ENCODE measurements around the gene AQR.

Gene AQR

DNA sequence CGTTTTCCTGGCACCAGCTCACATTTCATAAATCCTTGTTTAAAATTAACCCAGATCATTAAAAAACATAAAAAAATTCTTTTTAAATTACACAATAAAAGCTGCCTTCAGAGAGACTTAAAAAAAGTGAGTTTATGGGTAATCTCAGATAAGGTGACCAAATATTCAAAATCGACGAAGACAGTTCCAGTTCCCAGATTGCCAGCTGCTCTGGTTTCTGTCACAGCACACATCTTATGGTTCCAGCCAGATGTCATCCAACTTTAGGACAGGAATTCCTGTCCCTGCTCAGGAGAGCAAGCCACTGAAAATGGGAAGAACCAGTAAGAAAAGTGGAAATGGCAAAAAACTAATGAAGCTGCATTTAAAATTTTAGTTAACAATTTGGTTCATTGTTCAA, 34.4 kb upstream of the AQR start:
- Histone ChIP-seq H3K4me3 (no peak overlapping the region), H3K4me1 (no peaks in the 10 kb centered on the region), H3K9me3 (no peaks in the 10 kb centered on the region), H3K27me3 (no peaks in the 10 kb centered on the region), H3K36me3 (no peaks in the 10 kb centered on the region), H3K27ac (no peak overlapping the region)
- TF ChIP-seq, protein P1, sequence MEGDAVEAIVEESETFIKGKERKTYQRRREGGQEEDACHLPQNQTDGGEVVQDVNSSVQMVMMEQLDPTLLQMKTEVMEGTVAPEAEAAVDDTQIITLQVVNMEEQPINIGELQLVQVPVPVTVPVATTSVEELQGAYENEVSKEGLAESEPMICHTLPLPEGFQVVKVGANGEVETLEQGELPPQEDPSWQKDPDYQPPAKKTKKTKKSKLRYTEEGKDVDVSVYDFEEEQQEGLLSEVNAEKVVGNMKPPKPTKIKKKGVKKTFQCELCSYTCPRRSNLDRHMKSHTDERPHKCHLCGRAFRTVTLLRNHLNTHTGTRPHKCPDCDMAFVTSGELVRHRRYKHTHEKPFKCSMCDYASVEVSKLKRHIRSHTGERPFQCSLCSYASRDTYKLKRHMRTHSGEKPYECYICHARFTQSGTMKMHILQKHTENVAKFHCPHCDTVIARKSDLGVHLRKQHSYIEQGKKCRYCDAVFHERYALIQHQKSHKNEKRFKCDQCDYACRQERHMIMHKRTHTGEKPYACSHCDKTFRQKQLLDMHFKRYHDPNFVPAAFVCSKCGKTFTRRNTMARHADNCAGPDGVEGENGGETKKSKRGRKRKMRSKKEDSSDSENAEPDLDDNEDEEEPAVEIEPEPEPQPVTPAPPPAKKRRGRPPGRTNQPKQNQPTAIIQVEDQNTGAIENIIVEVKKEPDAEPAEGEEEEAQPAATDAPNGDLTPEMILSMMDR (IDR thresholded peaks at IDR 0.05), result no peak
- intact Hi-C loops (cut with DNase I; ENCODE audit: low total_unique reads), result no loop called here
- no peak for DNase-seq

DNA sequence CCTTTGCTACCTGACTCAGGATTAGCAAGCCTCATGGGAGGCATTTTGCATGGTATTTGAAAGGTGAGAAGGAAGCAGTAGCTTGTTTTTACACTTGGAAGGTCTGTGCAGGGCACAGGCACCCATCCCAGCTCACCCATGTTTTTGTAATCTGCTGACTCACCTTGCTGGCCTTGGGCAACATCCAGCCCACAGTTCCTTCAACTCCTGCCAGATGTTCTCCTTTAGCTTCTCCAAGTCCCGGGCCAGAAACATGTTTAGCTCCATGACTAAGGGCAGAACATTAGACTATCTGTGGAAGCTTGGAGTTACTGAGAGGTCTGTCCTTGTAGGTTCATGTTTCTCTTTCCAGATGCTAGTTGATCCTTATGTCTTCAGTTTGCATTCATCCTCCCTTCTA, 31.0 kb upstream of the AQR start:
- Histone ChIP-seq H3K4me3 (no peak overlapping the region), H3K27me3 (no peaks in the 10 kb centered on the region), H3K27ac (no peak overlapping the region), H3K36me3 (no peaks in the 10 kb centered on the region), H3K4me1 (no peaks in the 10 kb centered on the region), H3K9me3 (no peaks in the 10 kb centered on the region)
- TF ChIP-seq, protein P1 (IDR thresholded peaks at IDR 0.05), result no peak
- DNase-seq, result no peak
- intact Hi-C loops (cut with DNase I; ENCODE audit: low total_unique reads), result no loop called here

DNA sequence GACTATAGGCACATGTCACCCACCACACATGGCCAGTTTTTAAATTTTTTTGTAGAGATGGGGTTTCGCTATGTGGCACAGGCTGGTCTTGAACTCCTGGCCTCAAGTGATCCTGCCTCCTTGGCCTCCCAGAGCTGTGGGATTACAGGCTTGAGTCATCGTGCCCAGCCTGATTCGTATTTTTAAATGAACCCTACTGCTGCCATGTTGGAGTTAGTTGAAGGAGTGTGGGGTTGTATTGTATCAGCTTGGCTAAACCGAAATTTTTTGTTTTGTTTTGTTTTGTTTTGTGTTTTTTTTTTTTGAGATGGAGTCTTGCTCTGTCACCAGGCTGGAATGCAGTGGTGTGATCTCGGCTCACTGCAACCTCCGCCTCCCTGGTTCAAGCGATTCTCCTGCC, 30.4 kb upstream of the AQR start:
- no peak for DNase-seq
- TF ChIP-seq, protein P1 (IDR thresholded peaks at IDR 0.05), result no peak
- no peaks in the 10 kb centered on the region for H3K36me3 ChIP-seq
- no peak overlapping the region for H3K4me3 ChIP-seq
- H3K27ac ChIP-seq, result no peak overlapping the region
- H3K9me3 ChIP-seq, result no peaks in the 10 kb centered on the region
- intact Hi-C loops (cut with DNase I; ENCODE audit: low total_unique reads), result no loop called here
- no peaks in the 10 kb centered on the region for H3K4me1 ChIP-seq
- H3K27me3 ChIP-seq, result no peaks in the 10 kb centered on the region

DNA sequence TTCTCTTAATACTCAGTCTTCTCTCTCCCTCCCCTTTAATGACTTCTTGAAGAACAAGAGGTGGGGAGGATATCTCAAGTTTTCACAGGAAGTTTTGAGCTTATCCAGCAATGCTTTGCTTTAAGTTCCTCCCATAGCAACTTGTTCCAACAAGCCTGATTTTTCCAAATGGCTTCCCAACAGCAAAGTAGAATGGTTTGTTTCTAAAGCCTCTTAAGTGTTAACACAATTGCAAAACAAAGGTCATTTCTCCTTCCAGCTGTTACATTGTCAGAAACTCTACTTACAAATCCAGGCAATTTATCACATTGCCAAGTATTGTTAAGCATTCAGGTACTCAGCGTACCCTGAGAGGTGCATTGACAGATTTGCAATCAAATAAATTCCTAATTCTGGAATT, 25.4 kb upstream of the AQR start:
- Histone ChIP-seq H3K4me3 (no peak overlapping the region), H3K9me3 (no peaks in the 10 kb centered on the region), H3K27me3 (no peaks in the 10 kb centered on the region), H3K36me3 (no peaks in the 10 kb centered on the region), H3K4me1 (no peaks in the 10 kb centered on the region), H3K27ac (no peak overlapping the region)
- DNase-seq, result no peak
- intact Hi-C loops (cut with DNase I; ENCODE audit: low total_unique reads), result no loop called here
- TF ChIP-seq, protein P1 (IDR thresholded peaks at IDR 0.05), result no peak

DNA sequence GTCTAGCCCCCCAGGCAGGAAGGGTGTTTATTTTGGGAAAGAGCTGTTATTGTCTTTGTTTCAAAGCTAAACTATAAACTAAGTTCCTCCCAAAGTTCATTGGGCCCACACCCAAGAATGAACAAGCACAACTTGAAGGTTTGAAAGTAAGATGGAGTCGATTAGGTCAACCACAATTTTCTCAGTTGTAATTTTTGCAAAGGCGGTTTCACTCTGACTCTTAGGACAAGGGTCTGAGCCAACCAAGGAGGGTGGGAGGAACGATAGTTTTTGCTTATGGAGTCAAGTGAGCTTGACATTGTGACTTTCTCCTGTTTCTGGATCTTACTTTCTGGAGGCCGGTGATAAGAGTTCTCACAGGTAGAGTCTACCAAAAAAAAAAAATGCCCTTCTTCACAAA, 24.3 kb upstream of the AQR start:
- no peaks in the 10 kb centered on the region for H3K4me1 ChIP-seq
- no peaks in the 10 kb centered on the region for H3K9me3 ChIP-seq
- TF ChIP-seq, protein P1 (IDR thresholded peaks at IDR 0.05), result no peak
- no peaks in the 10 kb centered on the region for H3K36me3 ChIP-seq
- H3K27ac ChIP-seq, result no peak overlapping the region
- no peak for DNase-seq
- intact Hi-C loops (cut with DNase I; ENCODE audit: low total_unique reads), result no loop called here
- H3K4me3 ChIP-seq, result no peak overlapping the region
- no peaks in the 10 kb centered on the region for H3K27me3 ChIP-seq

DNA sequence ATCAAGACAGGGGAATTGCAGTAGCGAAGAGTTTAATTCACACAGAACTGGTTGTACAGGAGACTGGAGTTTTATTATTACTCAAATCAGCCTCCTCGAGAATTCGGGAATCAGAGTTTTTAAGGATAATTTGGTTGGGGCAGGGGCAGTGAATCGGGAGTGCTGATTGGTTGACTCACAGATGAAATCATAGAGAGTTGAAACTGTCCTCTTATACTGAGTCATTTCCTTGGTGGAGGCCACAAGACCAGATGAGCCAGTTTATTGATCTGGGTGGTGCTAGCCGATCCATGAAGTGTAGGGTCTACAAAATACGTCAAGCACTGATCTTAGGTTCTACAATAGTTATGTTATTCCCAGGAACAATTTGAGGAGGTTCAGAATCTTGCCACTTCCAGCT, 23.9 kb upstream of the AQR start:
- TF ChIP-seq, protein P1 (IDR thresholded peaks at IDR 0.05), result no peak
- Histone ChIP-seq H3K27me3 (no peaks in the 10 kb centered on the region), H3K4me3 (no peak overlapping the region), H3K27ac (no peak overlapping the region), H3K9me3 (no peaks in the 10 kb centered on the region), H3K36me3 (no peaks in the 10 kb centered on the region), H3K4me1 (no peaks in the 10 kb centered on the region)
- intact Hi-C loops (cut with DNase I; ENCODE audit: low total_unique reads), result no loop called here
- DNase-seq, result no peak

Measured in tibial artery (tissue), 4 donors.